HG02763 (cell line): ENCODE data around the gene PDPK1.
"Not testable (repeated sequence)": the region's sequence is repeated elsewhere in the genome, so short reads cannot be mapped to it uniquely, and the experiment has no call there.

Source experiments
- ATAC-seq: cut with Tn5 transposase; IDR thresholded peaks from one replicate; pipeline ENCODE4 v1.9.1; 2021; ENCODE audit warnings: mild to moderate bottlenecking, moderate library complexity; ENCODE audit not compliant: unreplicated experiment

Gene PDPK1

DNA sequence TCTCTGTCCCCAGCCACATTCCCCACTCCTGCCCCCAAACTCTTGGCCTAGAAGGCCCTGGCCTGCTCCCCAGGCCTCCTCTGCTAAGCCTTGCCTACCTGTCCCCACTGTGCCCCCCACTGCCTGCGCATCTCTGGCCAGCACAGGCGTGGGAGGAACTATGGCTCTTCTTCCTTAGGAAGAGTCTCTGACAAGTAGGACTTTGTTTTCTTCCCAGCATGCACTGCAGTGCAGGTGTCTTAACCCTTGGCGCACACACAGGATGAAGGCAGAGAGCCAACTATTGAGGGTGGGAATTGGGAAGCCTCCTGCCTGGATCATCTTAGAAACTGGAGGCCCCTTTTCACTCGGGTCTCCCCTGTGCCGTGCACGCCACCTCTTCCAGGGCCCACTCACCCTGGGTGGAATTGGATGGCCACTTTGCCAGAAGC is 14.0 kb upstream of the PDPK1 start:
- ATAC-seq: no peak

DNA sequence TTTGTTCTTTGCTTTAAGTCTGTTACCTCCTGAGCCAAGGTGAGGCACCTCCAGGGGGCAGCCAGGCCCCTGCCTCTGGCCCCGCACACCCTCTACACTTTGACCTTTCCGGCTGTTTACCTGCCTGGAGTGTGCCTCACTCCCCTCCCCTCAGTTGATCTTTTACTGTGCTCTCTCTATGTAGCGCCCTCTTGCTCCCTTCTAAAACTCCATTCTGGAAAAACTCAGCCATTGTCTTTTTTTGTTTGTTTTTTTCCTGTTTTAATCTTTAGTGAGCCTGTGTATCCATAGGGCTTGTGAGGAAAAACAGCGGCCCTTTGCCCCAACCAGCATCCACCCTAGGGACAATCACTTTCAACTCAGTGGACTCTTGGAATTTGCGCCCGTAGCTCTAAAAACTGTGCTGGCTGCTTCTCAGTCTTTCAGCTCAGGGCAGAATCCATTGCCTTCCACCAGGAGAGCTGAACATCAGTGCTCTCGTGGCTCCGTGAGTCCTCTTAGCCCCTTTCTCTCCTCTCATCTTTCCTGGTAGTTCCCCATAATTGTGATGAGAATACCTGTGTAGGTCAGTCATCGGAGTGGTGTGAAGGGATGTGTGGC is 13.4 kb upstream of the PDPK1 start:
- ATAC-seq: no peak

DNA sequence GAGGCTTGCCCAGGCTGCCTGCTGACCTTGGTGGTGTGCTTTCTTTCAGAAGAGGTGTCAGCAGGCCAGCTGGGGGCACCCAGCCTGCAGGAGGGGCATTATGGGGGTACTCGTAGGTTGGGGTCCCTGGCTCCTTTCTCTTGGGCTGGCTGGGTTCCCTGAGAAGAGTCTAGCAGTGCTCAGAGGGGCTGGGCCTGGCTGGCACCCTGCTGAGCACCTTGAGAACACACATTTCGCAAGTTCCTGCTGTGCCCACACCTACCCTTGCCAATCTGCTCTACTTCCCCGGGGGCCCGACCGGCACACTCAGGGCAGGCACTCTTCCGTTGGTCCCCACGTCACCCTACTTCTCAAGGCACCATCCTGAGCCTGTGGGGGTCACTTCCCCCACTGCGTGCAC is 11.7 kb upstream of the PDPK1 start:
- no peak for ATAC-seq

DNA sequence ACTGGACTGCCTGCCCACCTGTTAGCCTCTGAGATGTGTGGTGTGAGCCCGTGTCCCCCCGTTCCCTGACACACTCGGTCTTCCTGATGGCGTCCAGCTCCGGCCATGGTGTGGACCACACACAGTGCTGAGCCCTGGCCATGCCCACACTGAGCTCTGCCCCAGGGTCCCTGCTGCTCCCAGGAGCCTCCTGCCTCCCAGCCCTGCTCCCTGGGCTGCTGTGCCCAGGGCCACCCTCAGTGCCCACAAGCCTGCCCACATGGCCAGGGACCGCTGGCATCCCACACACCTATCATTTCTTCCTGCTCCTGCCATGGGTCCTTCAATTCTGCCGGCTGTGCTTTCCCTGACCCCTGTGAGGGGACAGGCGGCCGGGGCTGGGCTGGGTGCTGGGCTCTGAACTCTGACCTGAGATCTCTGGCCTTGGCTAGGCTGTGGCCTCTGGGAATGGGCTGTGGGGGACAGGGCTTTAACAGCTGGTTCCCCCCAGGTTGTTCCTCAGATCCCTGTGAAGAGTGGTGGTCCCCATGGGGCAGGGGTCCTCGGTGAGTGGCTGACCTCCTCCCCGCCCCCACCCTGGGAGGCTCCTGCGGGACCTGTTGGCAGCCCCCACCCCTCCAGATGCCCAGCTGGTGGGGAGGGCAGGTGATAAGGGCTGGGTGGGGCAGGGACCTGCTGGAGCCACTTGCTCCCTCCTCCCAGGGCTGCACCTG is 10.6 kb upstream of the PDPK1 start:
- no peak for ATAC-seq

DNA sequence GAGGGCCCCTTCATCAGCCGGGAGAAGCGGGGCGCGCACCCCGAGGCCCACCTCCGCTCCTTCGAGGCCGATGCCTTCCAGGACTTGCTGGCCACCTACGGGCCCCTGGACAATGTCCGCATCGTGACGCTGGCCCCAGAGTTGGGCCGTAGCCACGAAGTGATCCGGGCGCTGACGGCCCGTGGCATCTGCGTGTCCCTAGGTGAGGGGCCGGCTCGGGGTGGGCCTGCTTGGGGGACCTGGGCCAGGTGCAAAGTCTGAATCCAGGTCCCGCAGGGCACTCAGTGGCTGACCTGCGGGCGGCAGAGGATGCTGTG is 10.1 kb upstream of the PDPK1 start:
- ATAC-seq: no peak

DNA sequence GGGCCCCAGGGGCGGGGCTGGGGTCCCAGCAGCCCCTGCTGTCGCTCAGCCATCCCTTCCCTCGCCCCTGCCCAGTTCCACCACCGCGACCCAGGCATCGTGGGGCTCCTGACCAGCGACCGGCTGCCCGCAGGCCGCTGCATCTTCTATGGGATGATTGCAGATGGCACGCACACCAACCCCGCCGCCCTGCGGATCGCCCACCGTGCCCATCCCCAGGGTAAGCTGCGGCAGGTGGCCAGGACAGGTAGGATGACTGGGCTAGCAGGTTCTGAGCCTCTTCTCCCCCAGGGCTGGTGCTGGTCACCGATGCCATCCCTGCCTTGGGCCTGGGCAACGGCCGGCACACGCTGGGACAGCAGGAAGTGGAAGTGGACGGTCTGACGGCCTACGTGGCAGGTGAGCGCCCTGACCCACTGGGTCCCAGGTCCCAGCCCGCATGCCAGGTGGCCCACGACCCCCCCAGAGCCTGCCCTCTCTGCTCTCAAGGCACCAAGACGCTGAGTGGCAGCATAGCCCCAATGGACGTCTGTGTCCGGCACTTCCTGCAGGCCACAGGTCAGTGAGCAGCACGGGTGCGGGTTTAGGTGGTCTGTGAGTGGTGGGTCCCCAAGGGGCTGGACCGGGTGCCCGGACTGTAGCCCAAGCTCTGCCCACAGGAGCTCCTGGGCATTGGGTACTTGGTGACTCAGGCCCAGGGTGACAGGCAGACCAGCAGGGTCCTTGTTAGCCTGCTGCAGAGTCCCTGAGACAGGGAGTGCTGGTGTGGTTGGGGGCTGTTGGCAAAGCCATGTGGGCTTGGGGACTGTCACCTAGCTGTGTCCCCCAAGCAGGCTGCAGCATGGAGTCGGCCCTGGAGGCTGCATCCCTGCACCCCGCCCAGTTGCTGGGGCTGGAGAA is 9.4 kb upstream of the PDPK1 start:
- no peak for ATAC-seq

DNA sequence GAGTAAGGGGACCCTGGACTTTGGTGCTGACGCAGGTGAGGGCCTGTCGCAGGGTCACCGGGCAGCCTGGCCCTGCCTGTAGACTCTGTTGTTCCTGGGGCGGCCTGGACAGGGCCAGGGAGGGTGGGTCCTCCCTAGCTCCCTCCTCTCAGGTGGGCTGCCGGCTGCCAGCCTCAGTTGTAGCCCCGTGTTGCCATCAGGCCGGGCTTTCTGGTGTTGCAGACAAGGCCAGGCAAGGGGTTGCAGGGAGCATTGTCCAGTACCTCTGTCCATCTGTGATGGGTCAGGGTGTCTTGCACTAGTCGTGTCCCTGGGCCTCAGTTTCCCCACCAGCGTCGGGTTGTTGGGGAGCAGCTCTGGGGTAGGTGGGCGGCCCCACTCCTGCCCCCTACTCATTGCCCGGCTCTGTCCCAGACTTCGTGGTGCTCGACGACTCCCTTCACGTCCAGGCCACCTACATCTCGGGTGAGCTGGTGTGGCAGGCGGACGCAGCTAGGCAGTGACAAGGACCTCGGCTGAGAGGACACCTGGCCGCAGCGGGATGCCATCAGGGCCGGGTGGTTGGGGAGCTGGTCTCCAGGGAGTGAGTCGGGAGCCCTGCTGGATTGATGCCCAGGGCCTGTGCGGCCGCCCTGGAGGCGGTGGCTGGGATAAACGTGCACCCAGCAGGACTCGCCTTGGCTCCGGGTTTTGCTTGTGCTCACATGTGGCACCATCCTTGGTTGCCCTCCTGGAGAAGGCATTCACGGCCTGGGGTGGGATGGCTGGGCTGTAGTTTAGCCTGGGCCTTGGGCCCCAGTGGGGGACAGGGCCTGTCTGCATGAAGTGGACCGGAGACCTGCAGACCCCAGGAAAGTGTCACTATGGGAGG is 8.5 kb upstream of the PDPK1 start:
- ATAC-seq: no peak

DNA sequence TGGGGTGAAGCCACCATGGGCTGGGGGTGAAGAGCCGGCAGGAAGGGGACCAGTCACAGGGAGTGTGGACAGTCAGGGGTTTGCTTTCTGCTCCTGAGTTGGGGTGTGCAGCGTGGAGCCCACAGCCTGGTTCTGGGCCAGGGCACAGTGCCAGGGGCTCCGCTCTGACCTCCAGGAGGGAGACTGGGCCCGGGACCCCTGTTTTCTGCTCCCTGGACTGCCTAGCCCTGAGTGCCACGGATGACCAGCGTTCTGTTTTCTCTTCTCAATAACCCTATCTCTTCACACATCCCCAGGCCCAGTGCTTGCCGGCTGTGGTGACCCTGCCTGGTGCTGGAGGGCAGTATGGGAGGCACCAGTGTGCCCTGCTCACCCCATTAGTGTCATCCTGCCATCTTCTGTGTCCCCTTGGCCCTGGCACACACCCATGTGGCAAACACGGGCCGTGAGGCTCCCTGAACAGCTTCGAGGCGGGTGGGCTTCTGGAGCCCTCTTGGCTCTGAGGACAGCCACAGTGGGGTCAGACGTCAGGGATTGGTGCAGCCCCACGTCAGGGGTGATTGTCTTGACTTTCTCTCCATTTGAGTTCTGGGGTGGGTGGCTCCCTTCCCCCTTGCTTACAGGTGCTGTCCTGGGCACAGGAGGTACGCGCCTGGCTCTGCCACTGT is 7.7 kb upstream of the PDPK1 start:
- ATAC-seq: no peak

DNA sequence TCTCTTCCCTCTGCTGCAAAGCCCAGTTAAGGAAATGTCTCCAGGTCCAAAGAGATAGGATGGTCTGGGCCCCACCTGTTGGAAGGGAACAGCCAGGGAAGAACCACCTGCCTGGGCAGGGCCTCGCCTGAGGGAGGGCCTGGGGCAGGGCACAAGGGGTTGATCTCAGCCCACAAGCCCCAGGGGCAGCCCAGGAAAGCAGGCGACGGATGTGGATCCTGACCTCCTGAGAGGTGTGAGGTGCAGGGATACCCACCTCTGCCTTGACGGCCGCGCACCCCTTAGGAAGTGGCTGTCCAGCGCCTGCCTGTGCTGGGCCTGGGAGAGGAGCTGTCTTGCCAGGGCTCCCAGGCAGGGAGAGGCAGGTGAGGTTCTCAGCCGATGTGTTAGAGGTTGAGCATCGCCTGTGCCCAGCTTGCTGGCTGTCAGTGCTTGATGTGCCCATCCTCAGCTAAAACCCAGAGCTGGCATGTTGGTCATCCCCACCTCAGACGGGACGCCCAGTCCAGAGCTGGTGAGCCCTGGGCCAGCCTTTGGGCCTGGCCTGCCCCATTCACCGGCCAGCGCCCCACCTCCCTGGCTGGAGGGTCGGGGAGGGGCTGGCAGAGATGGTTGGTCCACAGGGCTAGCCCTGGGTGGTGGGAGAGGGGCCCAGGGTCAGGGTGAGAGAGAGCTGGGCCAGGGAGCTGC is 7.0 kb upstream of the PDPK1 start:
- no peak for ATAC-seq

DNA sequence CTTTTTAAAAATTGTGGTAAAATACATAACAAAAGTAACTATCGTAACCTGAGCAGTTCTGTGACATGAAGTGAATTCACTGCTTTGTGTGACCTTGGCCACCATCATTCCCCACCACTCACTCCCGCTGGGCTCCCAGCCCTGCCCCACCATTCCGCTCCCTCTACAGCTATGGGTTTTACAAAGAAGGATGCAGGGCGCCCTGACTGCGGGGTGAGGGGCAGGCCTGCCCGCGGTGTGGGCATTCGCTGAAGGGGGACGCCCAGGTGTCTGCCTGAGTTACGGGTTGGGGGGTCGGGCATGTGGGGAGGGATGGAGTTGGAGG is 6.5 kb upstream of the PDPK1 start, which contains the start of gene CEMP1:
CEMP1 (minus strand) TSS at position 38 of the 325 bp plus-strand sequence. CDS start 335 bp downstream, outside the sequence.
- no peak for ATAC-seq

DNA sequence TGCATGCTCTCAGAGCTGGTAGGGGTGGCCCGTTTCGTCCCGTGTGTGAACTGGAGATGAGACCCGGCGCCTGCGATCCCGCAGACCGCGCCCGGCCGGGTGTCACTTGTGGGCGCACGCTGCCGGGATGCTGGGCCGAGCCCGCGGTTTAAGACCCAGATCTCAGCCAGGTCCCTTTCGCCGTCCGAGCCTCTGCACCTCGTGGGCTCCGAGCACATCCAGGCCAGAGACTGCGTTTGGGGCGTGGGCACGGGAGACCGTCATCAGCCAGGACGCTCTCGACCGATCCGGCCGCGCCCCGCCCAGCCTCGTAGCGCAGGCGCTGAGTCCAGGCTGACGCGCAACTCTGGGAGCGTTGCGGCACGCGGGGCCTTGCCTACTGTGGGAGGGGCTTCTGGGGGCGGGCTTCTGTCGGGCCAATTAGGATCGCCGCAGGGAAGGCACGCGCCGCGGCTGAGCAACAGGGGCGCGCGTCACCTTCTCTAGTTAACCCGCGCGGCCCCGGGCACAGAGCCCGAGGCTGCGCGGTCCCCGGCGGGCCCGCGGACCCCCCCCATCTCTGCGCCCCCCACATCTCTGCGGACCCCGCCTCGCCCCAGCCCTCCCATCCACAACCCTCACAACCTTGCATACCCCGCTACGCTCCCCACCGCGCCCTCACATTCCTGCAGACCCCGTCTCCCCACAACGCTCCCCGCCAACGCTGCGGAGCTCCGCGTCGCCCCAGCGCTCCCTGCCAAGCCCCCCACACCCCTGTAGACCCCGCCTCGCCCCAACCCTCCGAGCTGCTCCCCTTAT is 5.9 kb upstream of the PDPK1 start:
- ATAC-seq: peak; percentile 81

DNA sequence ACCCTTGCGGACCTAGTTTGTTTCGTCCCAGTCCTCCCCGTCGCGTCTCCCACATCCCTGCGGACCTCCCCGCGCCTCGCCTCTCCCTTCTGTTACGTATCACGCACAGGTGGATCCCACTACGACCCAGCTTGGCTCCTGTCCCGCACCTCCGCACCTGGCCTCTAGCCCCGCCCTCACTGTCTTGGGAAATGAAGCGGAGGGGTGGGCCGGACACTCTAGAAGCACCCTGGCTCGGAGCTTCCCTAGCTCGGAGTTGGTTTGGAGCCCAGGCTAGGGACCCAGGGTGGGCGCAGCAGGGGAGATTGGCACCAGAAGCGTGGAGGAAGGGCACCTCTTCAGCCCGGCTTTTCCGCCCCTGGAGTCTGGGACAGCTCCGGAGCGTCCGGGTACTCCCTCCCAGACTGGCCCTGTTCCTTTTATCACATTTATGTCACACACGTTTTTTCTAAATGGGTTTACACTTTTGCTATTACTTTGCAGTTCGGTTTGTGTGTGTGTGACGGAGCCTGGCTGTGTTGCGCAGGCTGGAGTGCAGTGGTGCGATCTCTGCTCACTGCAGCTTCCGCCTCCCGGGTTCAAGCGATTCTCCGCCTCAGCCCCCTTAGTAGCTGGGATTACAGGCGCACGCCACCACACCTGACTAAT is 5.2 kb upstream of the PDPK1 start:
- ATAC-seq: no peak

DNA sequence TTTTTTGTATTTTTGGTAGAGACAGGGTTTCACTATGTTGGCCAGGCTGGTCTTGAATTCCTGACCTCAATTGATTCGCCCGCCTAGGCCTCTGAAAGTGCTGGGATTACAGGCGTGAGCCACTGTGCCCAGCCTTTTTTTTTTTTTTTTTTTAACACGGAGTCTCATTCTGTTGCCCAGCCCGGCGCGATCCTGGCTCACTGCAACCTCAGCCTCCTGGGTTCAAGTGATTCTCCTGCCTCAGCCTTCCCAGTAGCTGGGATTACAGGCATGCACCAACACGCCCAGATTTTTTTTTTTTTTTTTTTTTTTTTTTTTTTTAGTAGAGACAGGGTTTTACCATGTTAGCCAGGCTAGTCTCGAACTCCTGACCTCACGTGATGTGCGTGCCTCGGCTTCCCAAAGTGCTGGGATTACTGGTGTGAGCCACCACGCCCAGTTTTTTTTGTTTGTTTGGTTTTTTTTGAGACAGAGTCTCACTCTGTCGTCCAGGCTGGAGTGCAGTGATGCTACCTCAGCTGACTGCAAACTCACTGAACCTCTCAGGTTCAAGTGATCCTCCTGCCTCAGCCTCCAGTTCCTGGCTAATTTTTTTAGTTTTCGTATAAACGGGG is 4.6 kb upstream of the PDPK1 start:
- not testable (repeated sequence) for ATAC-seq

DNA sequence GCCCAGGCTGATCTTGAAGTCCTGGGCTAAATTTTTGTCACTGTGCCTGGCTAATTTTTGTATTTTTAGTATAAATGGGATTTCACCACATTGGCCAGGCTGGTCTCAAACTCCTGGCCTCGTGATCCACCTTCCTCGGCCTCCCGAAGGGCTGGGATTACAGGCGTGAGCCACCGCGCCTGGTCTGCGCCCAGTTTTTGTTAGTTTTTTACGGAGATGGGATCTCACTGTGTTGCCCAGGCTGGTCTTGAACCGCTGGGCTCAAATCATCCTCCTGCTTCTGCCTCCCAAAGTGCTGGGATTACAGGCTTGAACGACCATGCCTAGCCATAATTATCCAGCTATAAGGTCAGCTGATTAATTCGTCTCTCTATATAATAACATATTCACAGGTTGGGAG is 3.9 kb upstream of the PDPK1 start:
- ATAC-seq: no peak

DNA sequence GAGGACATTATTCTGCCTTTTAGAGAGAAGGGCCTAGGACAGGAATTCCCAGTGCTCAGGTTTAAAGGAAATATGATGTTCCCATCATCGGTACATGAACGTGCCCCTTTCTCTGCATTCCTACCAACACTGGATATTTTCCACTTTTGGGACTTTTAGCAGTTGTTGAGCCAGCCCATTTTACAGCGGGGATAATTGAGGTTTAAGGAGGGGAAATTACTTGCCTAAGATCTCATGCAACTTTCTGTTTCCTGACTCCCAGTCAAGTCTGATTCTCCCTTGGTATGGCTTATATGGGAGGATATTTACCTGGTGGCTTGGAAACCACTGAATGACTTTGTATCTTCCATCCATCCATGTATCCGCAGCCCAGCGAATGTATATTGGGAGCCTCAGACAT is 3.5 kb upstream of the PDPK1 start:
- ATAC-seq: not testable (repeated sequence)

DNA sequence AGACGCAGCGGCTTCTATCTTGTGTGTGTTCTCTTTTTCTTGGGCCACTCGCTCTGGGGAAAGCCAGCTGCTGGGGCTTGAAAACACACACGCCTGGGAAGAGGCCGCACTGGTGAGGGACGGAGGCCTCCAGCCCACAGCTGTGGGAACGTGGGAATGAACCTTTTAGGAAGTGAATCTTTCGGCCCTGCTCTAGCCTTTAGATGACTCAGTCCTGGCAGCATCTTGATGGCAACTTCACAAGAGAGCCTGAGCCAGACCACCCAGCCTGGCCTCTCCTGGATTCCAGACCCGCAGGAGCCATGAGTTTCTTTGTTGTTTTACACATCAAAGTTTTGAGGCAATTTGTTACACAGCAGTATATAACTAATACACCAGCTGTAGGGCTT is 2.2 kb upstream of the PDPK1 start:
- no peak for ATAC-seq

DNA sequence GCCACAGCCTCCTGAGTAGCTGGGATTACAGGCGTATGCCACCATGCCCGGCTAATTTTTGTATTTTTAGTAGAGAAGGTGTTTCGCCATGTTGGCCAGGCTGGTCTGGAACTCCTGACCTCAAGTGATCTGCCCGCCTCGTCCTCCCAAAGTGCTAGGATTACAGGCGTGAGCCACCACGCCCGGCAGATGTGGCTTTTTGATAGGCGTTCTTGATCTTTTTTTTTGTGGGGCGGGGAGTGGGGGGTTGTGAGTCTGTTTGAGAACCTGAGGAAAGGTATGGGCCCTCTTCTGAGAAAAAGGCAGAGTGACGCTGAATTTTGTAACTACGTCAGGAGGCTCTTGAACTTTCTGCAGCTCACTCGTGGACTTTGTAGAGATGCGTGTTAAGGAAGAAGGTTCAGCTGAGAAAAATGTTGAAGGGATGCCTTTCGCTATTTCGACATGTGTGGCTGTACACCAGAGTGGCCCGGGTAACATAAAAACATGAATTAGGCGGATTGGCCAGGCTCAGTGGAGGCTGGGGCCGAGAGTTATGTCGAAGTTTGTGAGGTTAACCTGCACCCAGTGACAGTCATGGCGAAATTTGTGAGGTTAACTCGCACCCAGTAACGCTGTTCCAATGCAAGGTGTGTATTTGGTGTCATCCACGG is 1.5 kb downstream of the PDPK1 start:
- not testable (repeated sequence) for ATAC-seq
